Smooth muscle cell (in vitro differentiated cells): ENCODE measurements around the gene GHDC. TPM values are rescaled to one million over a fixed set of nuclear protein-coding genes. Genes with fewer than 3 reads are reported as not detected.
"Not testable (repeated sequence)": the region's sequence is repeated elsewhere in the genome, so short reads cannot be mapped to it uniquely, and the experiment has no call there.

Experiments
- DNase-seq: peaks from one replicate; lab custom pipeline; 2025; ENCODE audit not compliant: unreplicated experiment; lab: John Stamatoyannopoulos, UW
- H2AFZ ChIP-seq: fragments of 200-600 bp; sonication (generic); 2 replicates; pipeline ENCODE4 v1.6.0; 2016; ENCODE audit warnings: antibody characterized with exemption, low read depth, mild to moderate bottlenecking
- H3F3A ChIP-seq: fragments of 200-600 bp; sonication (generic); 2 replicates; pipeline ENCODE4 v1.6.0; 2017; ENCODE audit warnings: antibody characterized with exemption, low read depth
- H3K27ac ChIP-seq: fragments of 200-600 bp; sonication (generic); 2 replicates; pipeline ENCODE4 v1.5.1; 2016; ENCODE audit warnings: low read depth, mild to moderate bottlenecking
- H3K27me3 ChIP-seq: fragments of 200-600 bp; sonication (generic); 2 replicates; pipeline ENCODE4 v1.6.1; 2016; ENCODE audit warnings: low read depth, mild to moderate bottlenecking
- H3K36me3 ChIP-seq: fragments of 200-600 bp; sonication (generic); 2 replicates; pipeline ENCODE4 v1.5.1; 2016; ENCODE audit warnings: low read depth
- H3K4me1 ChIP-seq: fragments of 200-600 bp; sonication (generic); 2 replicates; pipeline ENCODE4 v1.5.1; 2016; ENCODE audit warnings: low read depth
- H3K4me2 ChIP-seq: fragments of 200-600 bp; sonication (generic); 2 replicates; pipeline ENCODE4 v1.6.0; 2016; ENCODE audit warnings: mild to moderate bottlenecking
- H3K4me3 ChIP-seq: fragments of 200-600 bp; sonication (generic); 2 replicates; pipeline ENCODE4 v1.5.1; 2016; ENCODE audit warnings: mild to moderate bottlenecking
- H3K79me2 ChIP-seq: fragments of 200-600 bp; sonication (generic); 2 replicates; pipeline ENCODE4 v1.6.0; 2016; ENCODE audit warnings: low read depth, mild to moderate bottlenecking
- H3K9ac ChIP-seq: fragments of 200-600 bp; sonication (generic); 2 replicates; pipeline ENCODE4 v1.6.0; 2016; ENCODE audit warnings: low read depth
- H3K9me3 ChIP-seq: fragments of 200-600 bp; sonication (generic); replicated peaks from 2 replicates; pipeline ENCODE4 v1.5.1; 2016; ENCODE audit warnings: low read depth
- H4K20me1 ChIP-seq: fragments of 200-600 bp; sonication (generic); 2 replicates; pipeline ENCODE4 v1.6.0; 2016; ENCODE audit warnings: low read depth
- CTCF ChIP-seq: fragments of 200-600 bp; sonication (generic); IDR thresholded peaks from 2 replicates; pipeline ENCODE4 v1.5.1; 2017; ENCODE audit warnings: borderline replicate concordance, mild to moderate bottlenecking, antibody characterized with exemption; ENCODE audit not compliant: insufficient read depth, poor library complexity, severe bottlenecking
- WGBS: methylation state at CpG from one replicate; pipeline ENCODE4 v1.1.7; 2016; ENCODE audit warnings: low lambda C conversion rate; 5-methylcytosine and 5-hydroxymethylcytosine counted together
- polyA plus RNA-seq: library from polyadenylated mRNA; unstranded; fragments of >200 nt; fragmentation: Nextera tagmentation; extraction: Ambion mirVana; gene quantifications from 2 replicates; pipeline ENCODE4 v1.2.1, GENCODE V29; 2016
- total RNA-seq: library from RNA; depleted of rRNA; stranded (reverse); fragments of >200 nt; gene quantifications from 2 replicates; pipeline ENCODE4 v1.2.3, GENCODE V29; 2014

The GHDC gene
- total and polyA plus RNA-seq, 2 experiments from 2014 or later: 4.8 to 11.5 TPM

- Histone ChIP-seq H3K27ac (no peak overlapping the region), H3K4me2 (no peak overlapping the region), H3K4me3 (no peak overlapping the region), H3F3A (no peaks in the 10 kb centered on the region), H3K36me3 (no peaks in the 10 kb centered on the region), H4K20me1 (peaks cover 10% of the 10 kb centered on the region), H2AFZ (no peak overlapping the region), H3K9ac (no peak overlapping the region), H3K79me2 (no peaks in the 10 kb centered on the region), H3K4me1 (no peaks in the 10 kb centered on the region), H3K27me3 (no peaks in the 10 kb centered on the region), H3K9me3 (no peaks in the 10 kb centered on the region)
- no peak for TF ChIP-seq CTCF
- no peak for DNase-seq
- 98% methylated on average over 6 of the region's 6 CpGs for WGBS
Measured at GRCh38 chr17:42224651-42225050, 30.4 kb upstream of the GHDC start.

- 65% methylated on average over 3 of the region's 3 CpGs for WGBS
- DNase-seq: no peak
Measured at GRCh38 chr17:42221886-42222745, 27.8 kb upstream of the GHDC start.

GRCh38 chr17:42219280-42219679 lies 25.0 kb upstream of the GHDC start:
- not testable (repeated sequence) for DNase-seq, H3K4me1 ChIP-seq, H4K20me1 ChIP-seq, H3F3A ChIP-seq, H3K9me3 ChIP-seq, H3K4me3 ChIP-seq, H3K9ac ChIP-seq, H3K36me3 ChIP-seq, H3K27ac ChIP-seq, H3K4me2 ChIP-seq, H2AFZ ChIP-seq, H3K79me2 ChIP-seq, H3K27me3 ChIP-seq
- WGBS: no CpG with 5 or more reads among the region's 17 CpGs

More at GRCh38 chr17:42221886-42222745, 27.8 kb upstream of the GHDC start:
- TF ChIP-seq CTCF: peak; percentile 53
- Histone ChIP-seq H3K27ac (no peak overlapping the region), H3K9me3 (no peaks in the 10 kb centered on the region), H3K79me2 (no peaks in the 10 kb centered on the region), H3K36me3 (no peaks in the 10 kb centered on the region), H4K20me1 (peaks cover under 1% of the 10 kb centered on the region), H3F3A (no peaks in the 10 kb centered on the region), H3K4me1 (no peaks in the 10 kb centered on the region), H3K9ac (no peak overlapping the region), H2AFZ (no peak overlapping the region), H3K4me2 (no peak overlapping the region), H3K27me3 (no peaks in the 10 kb centered on the region), H3K4me3 (no peak overlapping the region)

- no peaks in the 10 kb centered on the region for H3F3A ChIP-seq
- H4K20me1 ChIP-seq: no peaks in the 10 kb centered on the region
- H3K27me3 ChIP-seq: no peaks in the 10 kb centered on the region
- no peak overlapping the region for H3K9ac ChIP-seq
- H3K9me3 ChIP-seq: no peaks in the 10 kb centered on the region
- DNase-seq: no peak
- no peak overlapping the region for H2AFZ ChIP-seq
- no peak overlapping the region for H3K27ac ChIP-seq
- no peaks in the 10 kb centered on the region for H3K4me1 ChIP-seq
- 89% methylated on average over 2 of the region's 2 CpGs for WGBS
- H3K79me2 ChIP-seq: no peaks in the 10 kb centered on the region
- peaks cover 12% of the 10 kb centered on the region for H3K36me3 ChIP-seq
- no peak overlapping the region for H3K4me3 ChIP-seq
- no peak overlapping the region for H3K4me2 ChIP-seq
- TF ChIP-seq CTCF: no peak
Measured at GRCh38 chr17:42214156-42214555, 19.9 kb upstream of the GHDC start.
